ENCODE measurements around the gene COL16A1.

The COL16A1 gene

GRCh38 chr1:31659889-31660288 is 43.9 kb downstream of the COL16A1 start:
- no peak for TF ChIP-seq POLR2AphosphoS5 (IDR thresholded peaks at IDR 0.05; ENCODE audit: low read depth, low read length)

- TF ChIP-seq POLR2AphosphoS5 (IDR thresholded peaks at IDR 0.05; ENCODE audit: low read depth, low read length) = no peak
- no peak for TF ChIP-seq FOXP2 (optimal IDR thresholded peaks at IDR 0.05; ENCODE audit: borderline replicate concordance, extremely low read depth, extremely low read length, insufficient read depth)
- TF ChIP-seq TAF1 (IDR thresholded peaks at IDR 0.05; ENCODE audit: borderline replicate concordance, insufficient read depth, low read length) = no peak
- no peak for TF ChIP-seq REST (IDR thresholded peaks at IDR 0.05; ENCODE audit: insufficient read depth in 1 of 2, low read depth in 2 of 2, low read length in 2 of 2)
- no peak for TF ChIP-seq SIN3A (IDR thresholded peaks at IDR 0.05; ENCODE audit: borderline replicate concordance, insufficient read depth, low read length)
Observed at GRCh38 chr1:31658721-31659120, 45.1 kb downstream of the COL16A1 start.

- TF ChIP-seq SIN3A (IDR thresholded peaks at IDR 0.05; ENCODE audit: borderline replicate concordance, insufficient read depth, low read length) = no peak
Observed at GRCh38 chr1:31657972-31658510, 45.8 kb downstream of the COL16A1 start.

GRCh38 chr1:31657020-31657804 is 46.6 kb downstream of the COL16A1 start:
- TF ChIP-seq POLR2AphosphoS5 (IDR thresholded peaks at IDR 0.05; ENCODE audit: low read depth, low read length) (no peak), SIN3A (IDR thresholded peaks at IDR 0.05; ENCODE audit: borderline replicate concordance, insufficient read depth, low read length) (no peak)

GRCh38 chr1:31655756-31656155 is 48.1 kb downstream of the COL16A1 start:
- TF ChIP-seq REST (IDR thresholded peaks at IDR 0.05; ENCODE audit: insufficient read depth in 1 of 2, low read depth in 2 of 2, low read length in 2 of 2) (no peak), POLR2AphosphoS5 (IDR thresholded peaks at IDR 0.05; ENCODE audit: low read depth, low read length) (no peak), FOXP2 (optimal IDR thresholded peaks at IDR 0.05; ENCODE audit: borderline replicate concordance, extremely low read depth, extremely low read length, insufficient read depth) (no peak), TAF1 (IDR thresholded peaks at IDR 0.05; ENCODE audit: borderline replicate concordance, insufficient read depth, low read length) (no peak), SIN3A (IDR thresholded peaks at IDR 0.05; ENCODE audit: borderline replicate concordance, insufficient read depth, low read length) (no peak)

GRCh38 chr1:31655104-31655503 is 48.7 kb downstream of the COL16A1 start:
- TF ChIP-seq FOXP2 (optimal IDR thresholded peaks at IDR 0.05; ENCODE audit: borderline replicate concordance, extremely low read depth, extremely low read length, insufficient read depth) (no peak), TAF1 (IDR thresholded peaks at IDR 0.05; ENCODE audit: borderline replicate concordance, insufficient read depth, low read length) (no peak), SIN3A (IDR thresholded peaks at IDR 0.05; ENCODE audit: borderline replicate concordance, insufficient read depth, low read length) (no peak), REST (IDR thresholded peaks at IDR 0.05; ENCODE audit: insufficient read depth in 1 of 2, low read depth in 2 of 2, low read length in 2 of 2) (no peak), POLR2AphosphoS5 (IDR thresholded peaks at IDR 0.05; ENCODE audit: low read depth, low read length) (no peak)

- TF ChIP-seq POLR2AphosphoS5 (IDR thresholded peaks at IDR 0.05; ENCODE audit: low read depth, low read length) (no peak), TAF1 (IDR thresholded peaks at IDR 0.05; ENCODE audit: borderline replicate concordance, insufficient read depth, low read length) (no peak)
Observed at GRCh38 chr1:31654474-31654776, 49.4 kb downstream of the COL16A1 start.
